DND-41 (cell line): Measurements from ENCODE around the gene TRIP10.
"Not testable (repeated sequence)": the region's sequence is repeated elsewhere in the genome, so short reads cannot be mapped to it uniquely, and the experiment has no call there.

Experiments
- ATAC-seq: fragments of 200-7000 bp; cut with Tn5 transposase; 3 replicates; pipeline ENCODE4 v1.9.1; 2021; ENCODE audit warnings: low read depth; ENCODE audit not compliant: insufficient read depth
- DNase-seq: peaks from one replicate; pipeline ENCODE4 v3.0.0-alpha.2; 2020
- H2AFZ ChIP-seq: 2 replicates; pipeline ENCODE4 v1.6.0; 2012; ENCODE audit warnings: low read depth, low read length
- H3K27ac ChIP-seq: 2 replicates; pipeline ENCODE4 v1.5.1; 2012; ENCODE audit warnings: low read length, inconsistent platforms
- H3K27me3 ChIP-seq: fragments of 200-600 bp; sonication (generic); 2 replicates; pipeline ENCODE4 v1.6.0; 2012; ENCODE audit warnings: low read length, mild to moderate bottlenecking, inconsistent platforms; ENCODE audit not compliant: insufficient read depth, poor library complexity
- H3K36me3 ChIP-seq: 2 replicates; pipeline ENCODE4 v1.5.1; 2012; ENCODE audit warnings: low read length, inconsistent platforms; ENCODE audit not compliant: insufficient read depth
- H3K4me1 ChIP-seq: 2 replicates; pipeline ENCODE4 v1.5.1; 2012; ENCODE audit warnings: mild to moderate bottlenecking, low read length; ENCODE audit not compliant: insufficient read depth
- H3K4me2 ChIP-seq: 2 replicates; pipeline ENCODE4 v1.6.0; 2012; ENCODE audit warnings: mild to moderate bottlenecking, moderate library complexity, low read length, inconsistent platforms; ENCODE audit not compliant: insufficient read depth
- H3K4me3 ChIP-seq, 2 experiments: fragments of 200-600 bp in 1 of 2; shearing (Covaris generic) in 1 of 2; 2 replicates each; pipeline ENCODE4 v1.5.1; 2012 to 2016; ENCODE audit warnings: inconsistent platforms in 2 of 2, low read length in 2 of 2, mild to moderate bottlenecking in 2 of 2, low read depth in 1 of 2, moderate library complexity in 1 of 2
- H3K79me2 ChIP-seq: 2 replicates; pipeline ENCODE4 v1.6.0; 2012; ENCODE audit warnings: low read length, inconsistent platforms; ENCODE audit not compliant: insufficient read depth
- H3K9ac ChIP-seq: 2 replicates; pipeline ENCODE4 v1.6.0; 2012; ENCODE audit warnings: low read depth, mild to moderate bottlenecking, inconsistent platforms, low read length, moderate library complexity
- H3K9me3 ChIP-seq: 2 replicates; pipeline ENCODE4 v1.5.1; 2012; ENCODE audit warnings: low read length, moderate library complexity, mild to moderate bottlenecking, inconsistent platforms; ENCODE audit not compliant: insufficient read depth, severe bottlenecking
- H4K20me1 ChIP-seq: 2 replicates; pipeline ENCODE4 v1.6.0; 2012; ENCODE audit warnings: low read length; ENCODE audit not compliant: insufficient read depth
- CTCF ChIP-seq: IDR thresholded peaks from 2 replicates; pipeline ENCODE4 v1.5.1; 2012; ENCODE audit warnings: borderline replicate concordance, low read length, moderate library complexity, mild to moderate bottlenecking; ENCODE audit not compliant: poor library complexity, severe bottlenecking; ENCODE audit errors: extremely low read depth
- EZH2 ChIP-seq: IDR thresholded peaks from 3 replicates; pipeline ENCODE4 v1.6.1; 2012; ENCODE audit warnings: borderline replicate concordance, low read depth, mild to moderate bottlenecking, moderate library complexity, low read length, inconsistent platforms; ENCODE audit not compliant: severe bottlenecking

TRIP10 gene

GRCh38 chr19:6707011-6707657, 32.3 kb upstream of the TRIP10 start:
- H3K27ac ChIP-seq: no peak overlapping the region
- no peaks in the 10 kb centered on the region for H4K20me1 ChIP-seq
- DNase-seq (no peak), ATAC-seq (no peak)
- no peak overlapping the region for H3K9ac ChIP-seq
- H3K4me1 ChIP-seq: no peaks in the 10 kb centered on the region
- no peaks in the 10 kb centered on the region for H3K36me3 ChIP-seq
- H3K79me2 ChIP-seq: no peaks in the 10 kb centered on the region
- H3K27me3 ChIP-seq: no peaks in the 10 kb centered on the region
- no peaks in the 10 kb centered on the region for H3K9me3 ChIP-seq
- no peak overlapping the region for H3K4me2 ChIP-seq
- TF ChIP-seq EZH2 (no peak), CTCF (no peak)
- no peak overlapping the region for H3K4me3 ChIP-seq
- no peak overlapping the region for H2AFZ ChIP-seq

DNA sequence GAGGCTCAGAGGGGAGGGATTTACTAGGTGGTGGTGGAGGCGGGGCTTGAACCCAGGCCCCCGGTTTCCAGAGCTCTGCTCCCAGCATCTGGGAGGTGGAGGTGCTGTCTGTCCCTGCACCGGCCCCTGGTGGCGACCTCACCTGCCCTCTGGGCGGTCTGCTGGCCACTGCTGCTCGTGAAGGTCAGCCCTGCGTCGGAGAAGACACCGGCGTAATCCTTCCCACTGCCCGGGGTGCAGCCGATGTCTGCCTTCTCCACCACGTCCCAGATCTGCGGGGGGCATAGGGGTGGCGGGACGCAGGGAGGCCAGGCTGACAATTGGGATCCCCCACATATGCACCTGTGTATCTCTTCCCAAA, 31.8 kb upstream of the TRIP10 start:
- no peaks in the 10 kb centered on the region for H3K4me1 ChIP-seq
- TF ChIP-seq EZH2: no peak
- no peak for TF ChIP-seq CTCF
- ATAC-seq: no peak
- H3K9me3 ChIP-seq: no peaks in the 10 kb centered on the region
- no peak overlapping the region for H3K27ac ChIP-seq
- H3K36me3 ChIP-seq: no peaks in the 10 kb centered on the region
- no peaks in the 10 kb centered on the region for H3K79me2 ChIP-seq
- no peak overlapping the region for H3K4me3 ChIP-seq
- H2AFZ ChIP-seq: no peak overlapping the region
- no peak for DNase-seq
- no peaks in the 10 kb centered on the region for H4K20me1 ChIP-seq
- H3K4me2 ChIP-seq: no peak overlapping the region
- H3K27me3 ChIP-seq: no peaks in the 10 kb centered on the region
- H3K9ac ChIP-seq: no peak overlapping the region

GRCh38 chr19:6708346-6708745, 31.1 kb upstream of the TRIP10 start:
- ATAC-seq (no peak), DNase-seq (no peak)
- H3K79me2 ChIP-seq: no peaks in the 10 kb centered on the region
- H2AFZ ChIP-seq: no peak overlapping the region
- H3K9ac ChIP-seq: no peak overlapping the region
- H3K4me1 ChIP-seq: no peaks in the 10 kb centered on the region
- no peak overlapping the region for H3K4me3 ChIP-seq
- TF ChIP-seq CTCF: no peak
- no peak for TF ChIP-seq EZH2
- H3K9me3 ChIP-seq: no peaks in the 10 kb centered on the region
- H3K4me2 ChIP-seq: no peak overlapping the region
- H3K36me3 ChIP-seq: no peaks in the 10 kb centered on the region
- H4K20me1 ChIP-seq: no peaks in the 10 kb centered on the region
- H3K27ac ChIP-seq: no peak overlapping the region
- H3K27me3 ChIP-seq: no peaks in the 10 kb centered on the region

DNA sequence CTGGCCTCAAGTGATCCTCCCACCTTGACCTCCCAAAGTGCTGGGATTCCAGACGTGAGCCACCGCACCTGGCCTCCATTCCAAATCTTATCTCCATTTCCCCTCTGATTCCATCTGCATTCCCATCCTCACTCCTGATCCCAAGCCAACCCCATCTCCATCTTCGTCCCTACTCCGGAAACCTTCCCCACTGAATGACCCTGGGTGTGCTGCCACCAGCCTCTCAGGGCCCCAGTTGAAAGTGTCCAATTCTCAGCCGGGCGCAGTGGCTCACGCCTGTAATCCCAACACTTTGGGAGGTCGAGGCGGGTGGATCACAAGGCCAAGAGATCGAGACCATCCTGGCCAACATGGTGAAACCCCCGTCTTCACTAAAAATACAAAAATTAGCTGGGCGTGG, 30.6 kb upstream of the TRIP10 start:
- not testable (repeated sequence) for H3K79me2 ChIP-seq, H3K27ac ChIP-seq, ATAC-seq, H3K9me3 ChIP-seq, H3K4me3 ChIP-seq, H3K27me3 ChIP-seq, H3K36me3 ChIP-seq, H4K20me1 ChIP-seq, DNase-seq, H3K9ac ChIP-seq, H3K4me1 ChIP-seq, H2AFZ ChIP-seq, H3K4me2 ChIP-seq
